HEK293 (cell line): ENCODE measurements around the gene PDE6C.

Experiments used
- CTCF ChIA-PET: fragments of 350-600 bp; formaldehyde crosslinking; extraction: SDS; loops from one replicate; lab custom pipeline; 2021; ENCODE audit warnings: antibody characterized with exemption; lab: Yijun Ruan, JAX
- POLR2A ChIA-PET: fragments of 300-600 bp; formaldehyde crosslinking; extraction: SDS; loops from one replicate; lab custom pipeline; 2020; ENCODE audit warnings: antibody characterized with exemption, inconsistent platforms; lab: Yijun Ruan, JAX
- H3K27ac ChIP-seq: fragments of 200-500 bp; sonication (Bioruptor generic); 2 replicates; pipeline ENCODE4 v1.5.1; 2014; ENCODE audit warnings: low read depth, low read length, control low read depth, inconsistent platforms; ENCODE audit errors: extremely low read depth
- H3K36me3 ChIP-seq, 2 experiments: fragments of 200-500 bp in 1 of 2; sonication (Bioruptor generic) in 1 of 2; 1 replicate in 1 of 2; 2 replicates in 1 of 2; pipeline ENCODE4 v1.5.1; 2014 to 2017; ENCODE audit warnings: inconsistent platforms in 2 of 2, low read length in 2 of 2; ENCODE audit not compliant: control insufficient read depth in 2 of 2, insufficient read depth in 1 of 2
- H3K4me1 ChIP-seq: fragments of 200-500 bp; sonication (Bioruptor generic); 2 replicates; pipeline ENCODE4 v1.5.1; 2014; ENCODE audit warnings: mild to moderate bottlenecking, low read length, inconsistent platforms; ENCODE audit not compliant: control insufficient read depth, insufficient read depth
- H3K4me3 ChIP-seq: 2 replicates; pipeline ENCODE4 v1.5.1; 2011; ENCODE audit warnings: low read depth, mild to moderate bottlenecking, control low read depth, low read length, moderate library complexity
- H3K9me3 ChIP-seq: fragments of 200-500 bp; sonication (Bioruptor generic); 2 replicates; pipeline ENCODE4 v1.5.1; 2014; ENCODE audit warnings: low read depth, low read length, inconsistent platforms; ENCODE audit not compliant: control insufficient read depth, insufficient read depth
- HOXA7 ChIP-seq: sonication (generic); formaldehyde crosslinking; IDR thresholded peaks from 2 replicates; pipeline ENCODE4 v1.8.1; 2022; ENCODE audit warnings: missing genetic modification reagents, borderline replicate concordance
- IKZF3 ChIP-seq: fragments of 450-650 bp; IDR thresholded peaks from 2 replicates; pipeline ENCODE4 v1.5.0; 2018; ENCODE audit warnings: missing biosample characterization, mild to moderate bottlenecking, missing genetic modification characterization, moderate library complexity
- KLF17 ChIP-seq: fragments of 450-650 bp; formaldehyde crosslinking; IDR thresholded peaks from 2 replicates; pipeline ENCODE4 v1.5.1; 2016; ENCODE audit warnings: missing biosample characterization, missing genetic modification characterization
- MZF1 ChIP-seq: fragments of 450-650 bp; formaldehyde crosslinking; IDR thresholded peaks from 2 replicates; pipeline ENCODE4 v1.5.1; 2017; ENCODE audit warnings: missing biosample characterization, missing genetic modification characterization, borderline replicate concordance
- PRDM1 ChIP-seq: fragments of 450-650 bp; formaldehyde crosslinking; IDR thresholded peaks from 2 replicates; pipeline ENCODE4; 2016; ENCODE audit warnings: missing biosample characterization, missing genetic modification characterization
- PRDM6 ChIP-seq: fragments of 450-650 bp; formaldehyde crosslinking; IDR thresholded peaks from 2 replicates; pipeline ENCODE4 v1.5.1; 2017; ENCODE audit warnings: missing biosample characterization, missing genetic modification characterization
- YY2 ChIP-seq: fragments of 450-650 bp; formaldehyde crosslinking; IDR thresholded peaks from 2 replicates; pipeline ENCODE4 v1.5.1; 2016; ENCODE audit warnings: missing biosample characterization, missing genetic modification characterization
- ZBTB21 ChIP-seq: fragments of 450-650 bp; formaldehyde crosslinking; IDR thresholded peaks from 2 replicates; pipeline ENCODE4 v1.5.1; 2017; ENCODE audit warnings: missing biosample characterization, missing genetic modification characterization
- ZBTB48 ChIP-seq: fragments of 450-650 bp; formaldehyde crosslinking; IDR thresholded peaks from 2 replicates; pipeline ENCODE4 v1.5.1; 2016; ENCODE audit warnings: missing biosample characterization, missing genetic modification characterization
- ZNF10 ChIP-seq: fragments of 450-650 bp; formaldehyde crosslinking; IDR thresholded peaks from 2 replicates; pipeline ENCODE4 v1.5.1; 2017; ENCODE audit warnings: missing biosample characterization, missing genetic modification characterization
- ZNF140 ChIP-seq: fragments of 450-650 bp; formaldehyde crosslinking; IDR thresholded peaks from 2 replicates; pipeline ENCODE4 v1.5.1; 2016; ENCODE audit warnings: missing biosample characterization, missing genetic modification characterization
- ZNF2 ChIP-seq: fragments of 450-650 bp; formaldehyde crosslinking; IDR thresholded peaks from 2 replicates; pipeline ENCODE4 v1.5.1; 2016; ENCODE audit warnings: missing biosample characterization, missing genetic modification characterization
- ZNF248 ChIP-seq: fragments of 450-650 bp; formaldehyde crosslinking; IDR thresholded peaks from 2 replicates; pipeline ENCODE4 v1.5.1; 2017; ENCODE audit warnings: missing biosample characterization, missing genetic modification characterization
- ZNF350 ChIP-seq: fragments of 450-650 bp; formaldehyde crosslinking; IDR thresholded peaks from 2 replicates; pipeline ENCODE4 v1.5.0; 2017; ENCODE audit warnings: missing biosample characterization, mild to moderate bottlenecking, missing genetic modification characterization
- ZNF394 ChIP-seq: fragments of 450-650 bp; formaldehyde crosslinking; IDR thresholded peaks from 2 replicates; pipeline ENCODE4 v1.5.1; 2016; ENCODE audit warnings: missing biosample characterization, missing genetic modification characterization, mild to moderate bottlenecking, moderate library complexity, borderline replicate concordance
- ZNF561 ChIP-seq: fragments of 450-650 bp; IDR thresholded peaks from 2 replicates; pipeline ENCODE4 v1.5.1; 2018; ENCODE audit warnings: missing biosample characterization, missing genetic modification characterization, borderline replicate concordance
- ZNF660 ChIP-seq: fragments of 450-650 bp; IDR thresholded peaks from 2 replicates; pipeline ENCODE4 v1.5.1; 2018; ENCODE audit warnings: missing biosample characterization, mild to moderate bottlenecking, missing genetic modification characterization
- ZNF664 ChIP-seq: fragments of 450-650 bp; formaldehyde crosslinking; IDR thresholded peaks from 2 replicates; pipeline ENCODE4 v1.5.1; 2016; ENCODE audit warnings: missing biosample characterization, missing genetic modification characterization
- TF ChIP-seq, protein P1 (sequence below): fragments of 450-650 bp; formaldehyde crosslinking; IDR thresholded peaks from 2 replicates; pipeline ENCODE4 v1.5.1; 2016; ENCODE audit warnings: missing biosample characterization, missing genetic modification characterization
- TF ChIP-seq, protein P2 (sequence below): fragments of 450-650 bp; IDR thresholded peaks from 2 replicates; pipeline ENCODE4 v1.5.1; 2018; ENCODE audit warnings: missing biosample characterization, missing genetic modification characterization
- TF ChIP-seq, protein P3 (sequence below): fragments of 450-650 bp; formaldehyde crosslinking; IDR thresholded peaks from 2 replicates; pipeline ENCODE4 v1.5.1; 2016; ENCODE audit warnings: missing biosample characterization, missing genetic modification characterization, low read depth
- TF ChIP-seq, protein P4 (sequence below): IDR thresholded peaks from 2 replicates; pipeline ENCODE4 v1.6.1; 2011; ENCODE audit warnings: mild to moderate bottlenecking, low read depth, low read length, borderline replicate concordance
- TF ChIP-seq, protein P5 (sequence below): fragments of 450-650 bp; formaldehyde crosslinking; IDR thresholded peaks from 2 replicates; pipeline ENCODE4 v1.5.1; 2017; ENCODE audit warnings: missing biosample characterization, missing genetic modification characterization

The PDE6C gene

GRCh38 chr10:93701866-93702209 lies 89.5 kb downstream of the PDE6C start:
- H3K36me3 ChIP-seq: peaks cover 21 to 22% of the 10 kb centered on the region in 2 experiments
- ChIA-PET POLR2A (interaction anchor here (0.6 to 1.8 kb wide), 7 partner anchors 43 to 206 kb away, joined by 3 to 7 read pairs (median 4); partner anchors contain the start of gene CEP55), CTCF (interaction anchor here (0.6 to 3.8 kb wide), 11 partner anchors 19 to 622 kb away, joined by 3 to 23 read pairs (median 3); no protein-coding TSS in a partner anchor)
- no peak for TF ChIP-seq ZNF2
- TF ChIP-seq PRDM1 (tag by site-specific recombination): peak; percentile 78
- no peak for TF ChIP-seq KLF17 (tag by site-specific recombination)
- TF ChIP-seq ZNF660 (tag by site-specific recombination): peak; percentile 56; the same call in 1 of the 2 replicates
- no peak for TF ChIP-seq HOXA7
- TF ChIP-seq, protein P1, sequence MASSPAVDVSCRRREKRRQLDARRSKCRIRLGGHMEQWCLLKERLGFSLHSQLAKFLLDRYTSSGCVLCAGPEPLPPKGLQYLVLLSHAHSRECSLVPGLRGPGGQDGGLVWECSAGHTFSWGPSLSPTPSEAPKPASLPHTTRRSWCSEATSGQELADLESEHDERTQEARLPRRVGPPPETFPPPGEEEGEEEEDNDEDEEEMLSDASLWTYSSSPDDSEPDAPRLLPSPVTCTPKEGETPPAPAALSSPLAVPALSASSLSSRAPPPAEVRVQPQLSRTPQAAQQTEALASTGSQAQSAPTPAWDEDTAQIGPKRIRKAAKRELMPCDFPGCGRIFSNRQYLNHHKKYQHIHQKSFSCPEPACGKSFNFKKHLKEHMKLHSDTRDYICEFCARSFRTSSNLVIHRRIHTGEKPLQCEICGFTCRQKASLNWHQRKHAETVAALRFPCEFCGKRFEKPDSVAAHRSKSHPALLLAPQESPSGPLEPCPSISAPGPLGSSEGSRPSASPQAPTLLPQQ (tag by site-specific recombination): peak; percentile 31; the same call in 1 of the 2 replicates
- peak; percentile 59; the same call in 1 of the 2 replicates for TF ChIP-seq ZBTB21 (tag by site-specific recombination)
- no peak for TF ChIP-seq PRDM6 (tag by site-specific recombination)
- TF ChIP-seq ZNF140: no peak
- TF ChIP-seq ZNF10: no peak; the same call in 1 of the 2 replicates
- 0 out of 2 replicates have a peak, but pooled peaks have one; percentile 45 for TF ChIP-seq YY2 (tag by site-specific recombination)
- TF ChIP-seq IKZF3 (tag by site-specific recombination): 0 out of 2 replicates have a peak, but pooled peaks have one; percentile 20
- TF ChIP-seq, protein P2, sequence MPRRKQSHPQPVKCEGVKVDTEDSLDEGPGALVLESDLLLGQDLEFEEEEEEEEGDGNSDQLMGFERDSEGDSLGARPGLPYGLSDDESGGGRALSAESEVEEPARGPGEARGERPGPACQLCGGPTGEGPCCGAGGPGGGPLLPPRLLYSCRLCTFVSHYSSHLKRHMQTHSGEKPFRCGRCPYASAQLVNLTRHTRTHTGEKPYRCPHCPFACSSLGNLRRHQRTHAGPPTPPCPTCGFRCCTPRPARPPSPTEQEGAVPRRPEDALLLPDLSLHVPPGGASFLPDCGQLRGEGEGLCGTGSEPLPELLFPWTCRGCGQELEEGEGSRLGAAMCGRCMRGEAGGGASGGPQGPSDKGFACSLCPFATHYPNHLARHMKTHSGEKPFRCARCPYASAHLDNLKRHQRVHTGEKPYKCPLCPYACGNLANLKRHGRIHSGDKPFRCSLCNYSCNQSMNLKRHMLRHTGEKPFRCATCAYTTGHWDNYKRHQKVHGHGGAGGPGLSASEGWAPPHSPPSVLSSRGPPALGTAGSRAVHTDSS (tag by site-specific recombination): peak; percentile 55; the same call in 1 of the 2 replicates
- TF ChIP-seq ZNF394 (tag by site-specific recombination): no peak
- TF ChIP-seq, protein P3, sequence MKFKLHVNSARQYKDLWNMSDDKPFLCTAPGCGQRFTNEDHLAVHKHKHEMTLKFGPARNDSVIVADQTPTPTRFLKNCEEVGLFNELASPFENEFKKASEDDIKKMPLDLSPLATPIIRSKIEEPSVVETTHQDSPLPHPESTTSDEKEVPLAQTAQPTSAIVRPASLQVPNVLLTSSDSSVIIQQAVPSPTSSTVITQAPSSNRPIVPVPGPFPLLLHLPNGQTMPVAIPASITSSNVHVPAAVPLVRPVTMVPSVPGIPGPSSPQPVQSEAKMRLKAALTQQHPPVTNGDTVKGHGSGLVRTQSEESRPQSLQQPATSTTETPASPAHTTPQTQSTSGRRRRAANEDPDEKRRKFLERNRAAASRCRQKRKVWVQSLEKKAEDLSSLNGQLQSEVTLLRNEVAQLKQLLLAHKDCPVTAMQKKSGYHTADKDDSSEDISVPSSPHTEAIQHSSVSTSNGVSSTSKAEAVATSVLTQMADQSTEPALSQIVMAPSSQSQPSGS: peak; percentile 92
- no peak for TF ChIP-seq ZNF350 (tag by site-specific recombination)
- TF ChIP-seq, all 188 proteins: peak for 8
- Histone ChIP-seq H3K4me1 (no peaks in the 10 kb centered on the region; the same call in 1 of the 2 replicates), H3K27ac (peak overlapping the region; percentile 84), H3K9me3 (no peaks in the 10 kb centered on the region), H3K4me3 (peak overlapping the region; percentile 79)

DNA sequence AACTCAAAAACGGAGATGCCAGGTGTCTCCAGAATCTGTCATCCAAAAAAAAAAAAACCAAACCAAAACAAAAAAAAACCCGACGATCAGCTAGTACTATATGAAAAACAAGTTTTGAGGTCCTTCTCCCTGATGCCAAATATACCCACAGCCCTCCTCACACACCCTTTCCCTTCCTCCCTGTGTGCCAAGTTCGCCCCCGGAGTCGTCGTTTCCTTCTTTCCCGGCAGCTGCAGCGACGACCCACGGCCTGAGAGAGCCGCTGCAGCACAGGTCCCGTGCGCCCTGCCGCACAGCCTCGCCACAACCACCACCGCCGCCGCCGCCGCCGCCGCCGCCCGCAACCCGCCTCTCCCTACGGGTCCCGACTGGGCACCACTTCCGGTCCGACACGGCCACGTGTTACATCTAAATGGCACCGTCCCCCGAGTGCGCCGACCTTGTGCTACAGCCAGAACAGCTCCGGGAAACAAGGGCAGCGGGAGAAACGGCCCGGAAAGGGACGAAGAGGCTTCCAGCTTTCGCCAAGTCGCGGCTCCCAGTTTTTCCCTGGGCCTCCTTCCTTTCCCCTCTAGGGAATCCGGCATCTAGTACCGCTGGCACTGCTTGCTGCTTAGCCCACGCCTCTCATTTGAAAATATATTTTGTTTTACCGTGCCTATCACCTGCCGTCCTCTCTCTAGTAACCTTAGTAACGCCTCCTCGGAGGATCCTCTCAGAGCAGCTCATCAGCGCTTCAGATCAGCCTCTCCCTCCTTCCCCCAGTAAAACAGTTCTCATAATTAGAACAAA lies 90.1 kb downstream of the PDE6C start, which contains the start of gene FRA10AC1:
FRA10AC1 (minus strand) TSS at position 383 of the 792 bp plus-strand sequence. CDS start 2,486 bp downstream, outside the sequence.
- no peaks in the 10 kb centered on the region for H3K9me3 ChIP-seq
- ChIA-PET CTCF (interaction anchor here (0.6 to 3.8 kb wide), 22 partner anchors 13 to 623 kb away, joined by 3 to 23 read pairs (median 3); no protein-coding TSS in a partner anchor), POLR2A (interaction anchor here (0.6 to 1.8 kb wide), 16 partner anchors 17 to 206 kb away, joined by 3 to 7 read pairs (median 3); partner anchors contain the start of gene CEP55)
- TF ChIP-seq ZNF561 (peak; percentile 99), ZBTB48 (peak; percentile 86; the same call in 1 of the 2 replicates), MZF1 (tag by site-specific recombination) (0 out of 2 replicates have a peak, but pooled peaks have one; percentile 68), ZNF664 (peak; percentile 62), ZNF248 (tag by site-specific recombination) (no peak)
- TF ChIP-seq, protein P4, sequence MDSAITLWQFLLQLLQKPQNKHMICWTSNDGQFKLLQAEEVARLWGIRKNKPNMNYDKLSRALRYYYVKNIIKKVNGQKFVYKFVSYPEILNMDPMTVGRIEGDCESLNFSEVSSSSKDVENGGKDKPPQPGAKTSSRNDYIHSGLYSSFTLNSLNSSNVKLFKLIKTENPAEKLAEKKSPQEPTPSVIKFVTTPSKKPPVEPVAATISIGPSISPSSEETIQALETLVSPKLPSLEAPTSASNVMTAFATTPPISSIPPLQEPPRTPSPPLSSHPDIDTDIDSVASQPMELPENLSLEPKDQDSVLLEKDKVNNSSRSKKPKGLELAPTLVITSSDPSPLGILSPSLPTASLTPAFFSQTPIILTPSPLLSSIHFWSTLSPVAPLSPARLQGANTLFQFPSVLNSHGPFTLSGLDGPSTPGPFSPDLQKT: no peak
- TF ChIP-seq, protein P5, sequence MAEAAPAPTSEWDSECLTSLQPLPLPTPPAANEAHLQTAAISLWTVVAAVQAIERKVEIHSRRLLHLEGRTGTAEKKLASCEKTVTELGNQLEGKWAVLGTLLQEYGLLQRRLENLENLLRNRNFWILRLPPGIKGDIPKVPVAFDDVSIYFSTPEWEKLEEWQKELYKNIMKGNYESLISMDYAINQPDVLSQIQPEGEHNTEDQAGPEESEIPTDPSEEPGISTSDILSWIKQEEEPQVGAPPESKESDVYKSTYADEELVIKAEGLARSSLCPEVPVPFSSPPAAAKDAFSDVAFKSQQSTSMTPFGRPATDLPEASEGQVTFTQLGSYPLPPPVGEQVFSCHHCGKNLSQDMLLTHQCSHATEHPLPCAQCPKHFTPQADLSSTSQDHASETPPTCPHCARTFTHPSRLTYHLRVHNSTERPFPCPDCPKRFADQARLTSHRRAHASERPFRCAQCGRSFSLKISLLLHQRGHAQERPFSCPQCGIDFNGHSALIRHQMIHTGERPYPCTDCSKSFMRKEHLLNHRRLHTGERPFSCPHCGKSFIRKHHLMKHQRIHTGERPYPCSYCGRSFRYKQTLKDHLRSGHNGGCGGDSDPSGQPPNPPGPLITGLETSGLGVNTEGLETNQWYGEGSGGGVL (tag by site-specific recombination): peak; percentile 20; the same call in 1 of the 2 replicates

More for the DNA sequence above, 90.1 kb downstream of the PDE6C start, which contains the start of gene FRA10AC1:
- peak within 1 kb of the TSS; percentile 79 for H3K4me3 ChIP-seq
- peaks cover 16 to 18% of the 10 kb centered on the region in 2 experiments; a peak in 2 of 3 replicates for H3K36me3 ChIP-seq
- no peaks in the 10 kb centered on the region; the same call in 1 of the 2 replicates for H3K4me1 ChIP-seq
- H3K27ac ChIP-seq: peak within 1 kb of the TSS; percentile 84
